ENCODE data around the gene TRPV4.
"Not testable (repeated sequence)": the region's sequence is repeated elsewhere in the genome, so short reads cannot be mapped to it uniquely, and the experiment has no call there.

Gene TRPV4

GRCh38 chr12:109833307-109834189 is at the start of gene TRPV4:
TRPV4 (minus strand) TSS chr12:109833398; CDS start chr12:109814796, 18,602 bp downstream.
- in situ Hi-C loops (cut with MboI; ENCODE audit: low sequenced_read_pairs), result no loop called here

GRCh38 chr12:109881752-109882151 is 48.6 kb upstream of the TRPV4 start:
- in situ Hi-C loops (cut with MboI; ENCODE audit: low sequenced_read_pairs), result no loop called here

GRCh38 chr12:109880938-109881337 is 47.7 kb upstream of the TRPV4 start:
- in situ Hi-C loops (cut with MboI; ENCODE audit: low sequenced_read_pairs), result no loop called here

- in situ Hi-C loops (cut with MboI; ENCODE audit: low sequenced_read_pairs), result no loop called here
These were observed 47.1 kb upstream of the TRPV4 start, which contains the start of gene GLTP for GRCh38 chr12:109880043-109880931. GLTP (minus strand) TSS chr12:109880541; CDS start chr12:109880374, 167 bp downstream.

- in situ Hi-C loops (cut with MboI; ENCODE audit: low sequenced_read_pairs), result no loop called here
These were observed 46.3 kb upstream of the TRPV4 start for GRCh38 chr12:109879351-109880042.

- in situ Hi-C loops (cut with MboI; ENCODE audit: low sequenced_read_pairs), result no loop called here
These were observed 45.6 kb upstream of the TRPV4 start for GRCh38 chr12:109878749-109879148.

GRCh38 chr12:109878247-109878625 is 45.0 kb upstream of the TRPV4 start:
- in situ Hi-C loops (cut with MboI; ENCODE audit: low sequenced_read_pairs), result no loop called here

- in situ Hi-C loops (cut with MboI; ENCODE audit: low sequenced_read_pairs), result no loop called here
These were observed 44.5 kb upstream of the TRPV4 start for GRCh38 chr12:109877504-109878246.

GRCh38 chr12:109876406-109876805 is 43.2 kb upstream of the TRPV4 start:
- in situ Hi-C loops (cut with MboI; ENCODE audit: low sequenced_read_pairs), result no loop called here

- in situ Hi-C loops (cut with MboI; ENCODE audit: low sequenced_read_pairs), result no loop called here
These were observed 42.5 kb upstream of the TRPV4 start for GRCh38 chr12:109875572-109876131.

- in situ Hi-C loops (cut with MboI; ENCODE audit: low sequenced_read_pairs), result no loop called here
These were observed 40.5 kb upstream of the TRPV4 start for GRCh38 chr12:109873653-109874052.

- in situ Hi-C loops (cut with MboI; ENCODE audit: low sequenced_read_pairs), result no loop called here
These were observed 38.6 kb upstream of the TRPV4 start for GRCh38 chr12:109871668-109872314.

- in situ Hi-C loops (cut with MboI; ENCODE audit: low sequenced_read_pairs), result no loop called here
These were observed 37.5 kb upstream of the TRPV4 start for GRCh38 chr12:109870648-109871047.

- in situ Hi-C loops (cut with MboI; ENCODE audit: low sequenced_read_pairs), result no loop called here
These were observed 35.2 kb upstream of the TRPV4 start for GRCh38 chr12:109868182-109869051.

- in situ Hi-C loops (cut with MboI; ENCODE audit: low sequenced_read_pairs), result no loop called here
These were observed 31.7 kb upstream of the TRPV4 start for GRCh38 chr12:109864916-109865315.

GRCh38 chr12:109863847-109864712 is 30.9 kb upstream of the TRPV4 start:
- in situ Hi-C loops (cut with MboI; ENCODE audit: low sequenced_read_pairs), result no loop called here

GRCh38 chr12:109862491-109862890 is 29.3 kb upstream of the TRPV4 start:
- in situ Hi-C loops (cut with MboI; ENCODE audit: low sequenced_read_pairs), result not testable (repeated sequence)

Measured in HL-60/S4 treated with phorbol 12-myristate 13-acetate at 8.2 ng/mL for 4 days and 3 days (cell line).